ENCODE measurements around the gene PLEKHA3. TPM values are rescaled to one million over a fixed set of nuclear protein-coding genes. Genes with fewer than 3 reads are reported as not detected.

Gene PLEKHA3
- total and polyA plus RNA-seq, 8 donors, result 1.7 to 36.2 (median 4.8) TPM

DNA sequence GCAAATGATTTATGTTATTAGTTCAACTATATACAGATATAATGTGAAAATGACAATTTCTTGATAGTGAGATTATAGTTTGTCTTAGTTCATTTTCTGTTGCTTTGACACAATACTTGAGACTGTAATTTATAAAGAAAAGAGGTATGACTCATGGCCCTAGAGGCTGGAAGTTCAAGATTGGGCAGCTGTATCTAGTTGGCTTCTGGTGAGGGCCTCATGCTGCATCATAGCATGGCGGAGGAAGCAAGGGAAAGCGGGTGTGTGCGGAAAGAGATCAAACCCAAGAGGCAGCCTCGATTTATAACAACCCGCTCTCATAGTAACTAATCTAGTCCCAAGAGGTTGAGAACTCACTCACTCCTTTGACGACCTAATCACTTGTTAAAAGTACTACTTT lies 11.4 kb downstream of the PLEKHA3 start:
- no peaks in the 10 kb centered on the region for H3K27me3 ChIP-seq
- WGBS, 5 donors, result 77 to 97% (median 89%) methylated on average over 6 of the region's 6 CpGs
- no peak for DNase-seq
- peaks cover 0 to 5% (median 0%) of the 10 kb centered on the region in 4 donors for H3K4me1 ChIP-seq
- intact Hi-C loops (cut with DNase I; ENCODE audit: low total_unique reads), result no loop called here
- H3K36me3 ChIP-seq, result peaks cover 37 to 88% (median 82%) of the 10 kb centered on the region in 4 donors
- no peak overlapping the region for H3K4me3 ChIP-seq
- TF ChIP-seq, protein P1, sequence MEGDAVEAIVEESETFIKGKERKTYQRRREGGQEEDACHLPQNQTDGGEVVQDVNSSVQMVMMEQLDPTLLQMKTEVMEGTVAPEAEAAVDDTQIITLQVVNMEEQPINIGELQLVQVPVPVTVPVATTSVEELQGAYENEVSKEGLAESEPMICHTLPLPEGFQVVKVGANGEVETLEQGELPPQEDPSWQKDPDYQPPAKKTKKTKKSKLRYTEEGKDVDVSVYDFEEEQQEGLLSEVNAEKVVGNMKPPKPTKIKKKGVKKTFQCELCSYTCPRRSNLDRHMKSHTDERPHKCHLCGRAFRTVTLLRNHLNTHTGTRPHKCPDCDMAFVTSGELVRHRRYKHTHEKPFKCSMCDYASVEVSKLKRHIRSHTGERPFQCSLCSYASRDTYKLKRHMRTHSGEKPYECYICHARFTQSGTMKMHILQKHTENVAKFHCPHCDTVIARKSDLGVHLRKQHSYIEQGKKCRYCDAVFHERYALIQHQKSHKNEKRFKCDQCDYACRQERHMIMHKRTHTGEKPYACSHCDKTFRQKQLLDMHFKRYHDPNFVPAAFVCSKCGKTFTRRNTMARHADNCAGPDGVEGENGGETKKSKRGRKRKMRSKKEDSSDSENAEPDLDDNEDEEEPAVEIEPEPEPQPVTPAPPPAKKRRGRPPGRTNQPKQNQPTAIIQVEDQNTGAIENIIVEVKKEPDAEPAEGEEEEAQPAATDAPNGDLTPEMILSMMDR (IDR thresholded peaks at IDR 0.05), result no peak
- TF ChIP-seq EP300 (IDR thresholded peaks at IDR 0.05) (no peak), POLR2A (IDR thresholded peaks at IDR 0.05) (no peak), POLR2AphosphoS5 (IDR thresholded peaks at IDR 0.05) (no peak)
- no peaks in the 10 kb centered on the region for H3K9me3 ChIP-seq
- no peak overlapping the region for H3K27ac ChIP-seq

DNA sequence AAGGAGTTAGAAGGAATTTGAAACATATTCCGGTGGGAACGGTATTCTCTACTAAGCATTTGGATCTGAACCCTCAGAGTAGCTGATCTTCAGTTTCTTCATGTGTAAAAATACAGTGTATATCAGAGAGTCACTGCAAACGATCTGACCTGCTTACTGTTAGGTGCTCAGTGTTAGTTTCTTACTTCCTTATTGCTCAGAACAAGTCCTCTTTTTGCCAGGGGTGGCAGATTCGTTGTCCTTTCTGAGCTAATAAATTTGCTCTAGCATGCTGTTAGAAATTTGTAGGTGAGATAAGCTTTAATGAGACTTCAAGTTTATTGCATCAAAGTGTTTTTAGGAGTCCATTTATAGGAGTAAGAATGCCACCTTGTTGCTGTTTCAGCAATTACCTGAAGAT lies 15.8 kb downstream of the PLEKHA3 start:
- no peaks in the 10 kb centered on the region for H3K27me3 ChIP-seq
- H3K9me3 ChIP-seq, result no peaks in the 10 kb centered on the region
- H3K27ac ChIP-seq, result no peak overlapping the region
- no peaks in the 10 kb centered on the region for H3K4me1 ChIP-seq
- H3K4me3 ChIP-seq, result no peak overlapping the region
- H3K36me3 ChIP-seq, result peaks cover 49 to 99% (median 96%) of the 10 kb centered on the region in 4 donors
- intact Hi-C loops (cut with DNase I; ENCODE audit: low total_unique reads), result no loop called here
- TF ChIP-seq, protein P1 (IDR thresholded peaks at IDR 0.05), result no peak
- TF ChIP-seq EP300 (IDR thresholded peaks at IDR 0.05) (no peak), POLR2A (IDR thresholded peaks at IDR 0.05) (no peak), POLR2AphosphoS5 (IDR thresholded peaks at IDR 0.05) (no peak)
- no peak for DNase-seq
- WGBS, 5 donors, result 65 to 72% (median 68%) methylated on average over 4 of the region's 4 CpGs

DNA sequence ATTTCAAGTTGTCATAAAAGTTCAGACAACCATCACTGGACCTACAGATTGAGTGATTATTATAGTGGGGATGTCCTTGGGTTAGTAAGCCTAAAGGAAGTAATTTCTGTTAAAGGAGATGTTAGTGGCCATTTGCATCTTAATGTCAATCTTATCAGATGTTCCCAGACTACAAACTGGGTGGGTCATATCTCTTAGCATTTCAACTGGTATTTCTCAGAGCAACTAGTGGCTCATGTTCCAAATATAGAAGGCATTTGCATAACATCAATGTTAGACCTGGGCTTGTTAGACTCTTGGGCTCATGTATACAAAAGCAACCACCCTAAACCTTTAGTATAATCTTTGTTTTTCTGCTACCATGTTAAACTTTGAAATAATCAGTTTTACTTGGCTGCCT lies 17.9 kb downstream of the PLEKHA3 start:
- intact Hi-C loops (cut with DNase I; ENCODE audit: low total_unique reads), result no loop called here
- H3K4me1 ChIP-seq, result no peaks in the 10 kb centered on the region
- no peaks in the 10 kb centered on the region for H3K27me3 ChIP-seq
- DNase-seq, result no peak
- TF ChIP-seq EP300 (IDR thresholded peaks at IDR 0.05), result no peak
- TF ChIP-seq, protein P1 (IDR thresholded peaks at IDR 0.05), result no peak
- TF ChIP-seq POLR2A (IDR thresholded peaks at IDR 0.05), result no peak
- no peak for TF ChIP-seq POLR2AphosphoS5 (IDR thresholded peaks at IDR 0.05)
- H3K36me3 ChIP-seq, result peaks cover 57 to 99% (median 97%) of the 10 kb centered on the region in 4 donors
- no peaks in the 10 kb centered on the region for H3K9me3 ChIP-seq
- no peak overlapping the region for H3K27ac ChIP-seq
- H3K4me3 ChIP-seq, result no peak overlapping the region

DNA sequence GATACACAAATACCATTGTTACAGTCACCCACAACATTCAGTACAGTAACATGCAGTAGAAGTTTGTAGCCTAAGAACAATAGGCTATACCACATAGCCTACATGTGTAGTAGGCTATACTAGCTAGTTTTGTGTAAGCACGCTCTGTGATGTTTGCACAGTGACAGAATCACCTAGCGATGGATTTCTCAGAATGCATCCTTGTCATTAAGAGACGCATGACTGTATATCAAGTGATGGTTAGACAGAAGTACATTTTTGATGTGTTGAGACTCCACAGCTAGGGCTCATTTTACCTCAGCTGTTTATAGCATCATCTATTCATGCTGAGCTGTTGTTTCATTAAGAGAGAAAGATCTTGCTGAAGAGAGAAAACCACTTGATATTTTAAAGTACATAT lies 19.4 kb downstream of the PLEKHA3 start:
- Histone ChIP-seq H3K4me1 (no peaks in the 10 kb centered on the region), H3K4me3 (no peak overlapping the region), H3K27me3 (no peaks in the 10 kb centered on the region), H3K9me3 (no peaks in the 10 kb centered on the region), H3K36me3 (peaks cover 47 to 99% (median 97%) of the 10 kb centered on the region in 4 donors), H3K27ac (no peak overlapping the region)
- no peak for TF ChIP-seq EP300 (IDR thresholded peaks at IDR 0.05)
- TF ChIP-seq POLR2AphosphoS5 (IDR thresholded peaks at IDR 0.05), result no peak
- no peak for TF ChIP-seq POLR2A (IDR thresholded peaks at IDR 0.05)
- TF ChIP-seq, protein P1 (IDR thresholded peaks at IDR 0.05), result no peak
- 92 to 98% (median 96%) methylated on average over 3 of the region's 3 CpGs for WGBS, 5 donors
- no peak for DNase-seq
- intact Hi-C loops (cut with DNase I; ENCODE audit: low total_unique reads), result no loop called here

Measured in stomach (tissue), 9 donors.